ENCODE data around the gene AMMECR1.
"Not testable (repeated sequence)": the region's sequence is repeated elsewhere in the genome, so short reads cannot be mapped to it uniquely, and the experiment has no call there.

AMMECR1 gene

DNA sequence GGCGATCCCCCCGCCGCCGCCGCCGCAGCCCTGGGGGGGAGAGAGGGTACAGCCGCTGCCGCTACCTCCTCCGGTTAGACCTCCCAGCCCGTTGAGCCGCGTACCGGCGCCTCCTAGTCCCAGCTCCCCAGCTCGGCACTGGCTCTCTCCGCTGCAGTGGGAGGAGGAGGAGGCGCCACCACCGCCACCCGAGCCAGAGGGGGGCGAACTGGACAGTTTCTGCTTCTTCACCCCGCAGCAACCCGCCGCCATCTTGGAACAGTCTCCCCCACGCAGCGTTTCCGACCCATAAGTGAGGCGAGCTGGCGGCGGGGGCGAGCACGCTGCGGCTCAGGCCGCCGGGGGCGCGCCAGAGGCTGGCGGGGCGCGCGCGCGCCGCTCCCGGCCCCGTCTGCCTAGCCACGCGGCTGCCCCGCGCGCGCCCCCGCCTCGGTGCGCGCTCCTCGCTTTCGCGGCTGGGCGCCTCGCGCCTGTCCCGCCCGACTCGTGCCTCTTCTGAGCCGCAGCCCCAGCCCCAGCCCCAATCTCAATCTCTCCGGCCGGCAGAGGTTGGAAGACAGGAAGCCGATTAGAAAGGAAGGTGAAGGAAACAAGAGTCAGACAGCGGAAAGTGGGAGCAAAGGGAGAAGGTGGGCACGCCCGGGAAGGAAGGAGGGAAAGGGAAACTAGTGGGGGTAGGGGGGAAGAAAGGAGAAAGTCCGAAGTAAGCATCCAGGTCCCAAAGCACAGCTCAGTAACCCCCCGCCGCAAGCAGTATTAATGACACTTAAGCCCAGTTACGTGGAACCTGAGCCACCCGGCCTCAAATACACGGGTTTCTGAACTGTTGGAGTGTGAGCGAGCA is at the start of gene AMMECR1:
TSS of gene AMMECR1 (minus strand) at position 266 of the 844 bp plus-strand sequence. CDS start at position 252, 14 bp downstream.
- peak; percentile 53 to 71 (median 56) for DNase-seq (ENCODE audit: low read depth in 3 of 3)

DNA sequence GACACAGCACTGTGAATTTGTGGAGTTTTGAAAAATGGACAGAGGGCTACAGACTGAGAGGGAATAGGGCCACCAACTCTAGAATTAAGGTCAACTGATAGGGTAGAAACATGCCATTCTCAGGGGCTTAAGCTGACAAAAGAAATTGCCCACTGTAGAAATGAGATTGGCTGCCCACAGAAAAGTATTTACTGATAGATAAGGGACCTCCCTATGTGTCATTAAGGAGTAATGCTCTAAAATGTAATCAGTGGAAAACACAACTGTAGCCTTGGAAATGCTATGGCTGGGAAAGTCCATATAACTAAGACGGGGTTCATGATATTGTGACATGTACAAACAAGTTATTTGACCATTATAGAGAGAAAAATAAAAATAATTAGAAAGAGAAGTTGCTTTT is 45.4 kb upstream of the AMMECR1 start:
- no peak for DNase-seq (ENCODE audit: low read depth in 3 of 3)

GRCh38 chrX:110359273-110359672 is 41.4 kb upstream of the AMMECR1 start:
- DNase-seq (ENCODE audit: low read depth in 3 of 3): no peak

DNA sequence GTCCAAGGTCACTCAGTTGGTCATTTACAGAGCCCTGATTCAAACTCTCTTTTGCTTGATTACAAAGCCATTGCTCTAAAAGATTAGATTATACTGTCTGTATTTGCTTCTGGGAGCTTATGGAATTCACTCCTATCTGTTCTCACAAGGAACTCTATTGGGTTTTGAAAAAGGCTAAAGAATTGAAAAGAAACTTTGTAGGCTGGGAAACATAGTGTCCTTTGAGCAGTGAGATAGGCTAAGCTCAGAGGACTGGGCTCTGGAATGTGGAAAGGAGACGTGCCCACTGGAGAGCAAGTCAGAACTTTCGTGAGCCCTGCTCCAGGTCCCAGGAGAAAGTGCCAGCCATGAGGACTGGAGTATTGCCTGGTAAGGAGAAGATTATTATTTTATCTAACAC is 40.7 kb upstream of the AMMECR1 start, which contains the start of gene RTL9:
TSS of gene RTL9 (plus strand) at position 301 of the 400 bp plus-strand sequence. CDS start 91,770 bp downstream, outside the sequence.
- DNase-seq (ENCODE audit: low read depth in 3 of 3): no peak

GRCh38 chrX:110346681-110347080 is 28.8 kb upstream of the AMMECR1 start:
- DNase-seq (ENCODE audit: low read depth in 3 of 3): no peak

GRCh38 chrX:110341189-110342035 is 23.5 kb upstream of the AMMECR1 start:
- no peak for DNase-seq (ENCODE audit: low read depth in 3 of 3)

- DNase-seq (ENCODE audit: low read depth in 3 of 3): no peak
Measured at GRCh38 chrX:110338935-110339334, 21.1 kb upstream of the AMMECR1 start.

- not testable (repeated sequence) for DNase-seq (ENCODE audit: low read depth in 3 of 3)
Measured at GRCh38 chrX:110333458-110333857, 15.6 kb upstream of the AMMECR1 start.

GRCh38 chrX:110331444-110332030 is 13.7 kb upstream of the AMMECR1 start:
- no peak for DNase-seq (ENCODE audit: low read depth in 3 of 3)

DNA sequence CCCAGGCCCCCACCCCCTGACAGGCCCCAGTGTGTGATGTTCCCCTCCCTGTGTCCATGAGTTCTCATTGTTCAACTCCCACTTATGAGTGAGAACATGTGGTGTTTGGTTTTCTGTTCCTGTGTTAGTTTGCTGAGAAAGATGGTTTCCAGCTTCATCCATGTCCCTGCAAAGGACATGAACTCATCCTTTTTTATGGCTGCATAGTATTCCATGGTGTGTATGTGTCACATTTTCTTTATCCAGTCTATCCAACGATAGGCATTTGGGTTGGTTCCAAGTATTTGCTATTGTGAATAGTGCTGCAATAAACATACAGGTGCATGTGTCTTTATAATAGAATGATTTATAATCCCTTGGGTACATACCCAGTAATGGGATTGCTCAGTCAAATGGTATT is 10.7 kb upstream of the AMMECR1 start:
- DNase-seq (ENCODE audit: low read depth in 3 of 3): not testable (repeated sequence)

DNA sequence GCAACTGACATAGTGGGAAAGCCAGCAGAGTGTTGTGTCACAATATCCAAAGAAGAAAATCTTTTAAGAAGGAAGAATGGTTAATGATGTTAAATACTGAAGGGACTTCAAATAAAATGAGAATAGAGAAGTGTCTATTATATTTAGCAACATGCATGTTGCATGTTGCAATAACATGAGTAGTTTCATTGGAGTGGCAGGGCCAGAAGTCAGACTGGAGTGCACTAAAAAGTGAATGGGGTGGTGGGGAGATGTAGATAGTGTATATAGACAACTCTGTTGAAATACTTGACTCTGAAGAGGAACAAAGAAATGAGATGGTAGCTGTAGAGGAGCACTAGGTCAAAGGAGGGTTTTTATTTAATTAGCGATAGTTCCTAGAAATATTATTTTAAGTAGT is 9.5 kb upstream of the AMMECR1 start:
- no peak for DNase-seq (ENCODE audit: low read depth in 3 of 3)

DNA sequence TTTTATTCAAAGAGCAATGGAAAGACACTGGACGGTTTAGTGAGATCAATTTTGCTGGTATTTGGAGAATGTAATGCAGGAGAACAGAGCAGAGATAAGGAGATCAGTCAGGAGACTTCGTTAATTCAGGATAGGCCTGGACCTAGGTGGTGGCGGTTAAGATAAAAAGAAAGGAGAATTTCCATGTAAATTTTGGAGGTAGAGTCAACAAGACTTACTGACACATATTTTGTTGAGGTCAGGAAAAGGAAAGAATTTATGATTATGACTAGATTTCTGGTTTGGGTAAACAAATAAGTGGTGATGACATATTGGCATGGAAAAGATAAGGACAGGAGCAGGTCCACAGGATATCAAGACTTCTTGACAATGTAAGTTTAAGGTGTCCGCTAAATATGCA is 8.8 kb upstream of the AMMECR1 start:
- DNase-seq (ENCODE audit: low read depth in 3 of 3): no peak

- no peak for DNase-seq (ENCODE audit: low read depth in 3 of 3)
Measured at GRCh38 chrX:110322603-110323002, 4.7 kb upstream of the AMMECR1 start.

DNA sequence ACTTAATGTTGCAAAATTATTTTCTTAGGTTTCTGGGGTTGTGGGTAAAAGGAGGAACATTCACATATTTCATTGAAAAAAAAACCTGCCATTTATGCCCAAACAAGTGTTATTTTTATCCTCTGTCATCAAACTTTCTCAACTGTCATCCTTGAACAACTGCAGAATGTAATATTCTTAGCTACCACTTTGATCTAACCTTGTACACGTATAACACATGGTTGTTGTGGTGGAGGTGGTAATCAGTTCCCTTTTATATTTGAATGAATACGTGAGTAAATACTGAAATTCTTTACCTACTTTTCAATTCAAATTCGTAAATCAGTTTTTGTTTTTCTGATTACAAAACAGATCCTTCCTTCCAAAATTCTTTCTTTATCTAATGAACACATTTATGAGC is 3.8 kb upstream of the AMMECR1 start:
- no peak for DNase-seq (ENCODE audit: low read depth in 3 of 3)

- no peak for DNase-seq (ENCODE audit: low read depth in 3 of 3)
Measured at GRCh38 chrX:110321081-110321480, 3.2 kb upstream of the AMMECR1 start.

GRCh38 chrX:110320381-110320987 is 2.6 kb upstream of the AMMECR1 start:
- DNase-seq (ENCODE audit: low read depth in 3 of 3): no peak

- DNase-seq (ENCODE audit: low read depth in 3 of 3): no peak
Measured at GRCh38 chrX:110318664-110318968, 731 bp upstream of the AMMECR1 start.

DNA sequence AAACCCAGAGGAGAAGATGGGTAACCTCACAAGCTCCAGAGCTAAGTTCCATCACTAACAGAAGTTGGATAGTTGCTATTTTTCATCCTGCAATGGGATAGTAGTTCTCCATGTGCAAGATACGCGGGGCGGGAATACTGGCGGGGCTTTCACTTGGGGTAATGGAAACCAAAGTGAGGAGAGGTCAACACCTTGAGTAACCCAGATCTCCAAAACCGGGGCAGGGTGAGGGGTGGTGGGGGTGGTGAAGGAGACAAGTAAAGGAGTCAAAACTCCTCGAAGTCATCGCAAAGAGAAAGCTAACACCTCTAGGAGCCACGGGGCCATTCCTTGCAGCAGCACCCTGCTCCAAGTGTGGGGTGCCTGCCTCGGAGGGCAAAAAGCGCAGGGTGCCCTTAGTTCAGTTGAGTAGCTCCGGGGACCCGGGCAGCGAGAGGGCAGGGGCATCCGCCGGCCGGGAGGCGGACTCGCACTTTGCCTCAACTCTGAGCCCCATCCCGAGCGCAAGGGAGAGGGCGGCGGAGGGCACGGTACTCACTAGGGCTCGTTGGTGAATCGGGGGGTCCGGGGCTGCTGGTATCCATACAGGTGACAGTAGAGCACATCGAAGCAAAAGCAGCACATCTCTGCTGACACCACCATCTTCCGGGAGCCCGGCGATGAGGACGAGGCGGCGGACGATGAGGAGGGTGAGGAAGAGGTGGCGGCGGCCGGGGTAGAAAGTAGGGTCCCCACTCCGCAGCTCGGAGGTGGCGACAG is 645 bp downstream of the AMMECR1 start:
- DNase-seq (ENCODE audit: low read depth in 3 of 3): peak in 2 of 3 experiments; percentile 2 to 12

GRCh38 chrX:110316351-110317060 is 1.4 kb downstream of the AMMECR1 start:
- no peak for DNase-seq (ENCODE audit: low read depth in 3 of 3)

- no peak for DNase-seq (ENCODE audit: low read depth in 3 of 3)
Measured at GRCh38 chrX:110315551-110315950, 2.3 kb downstream of the AMMECR1 start.
